ENCODE measurements around the gene DRGX.

DNA sequence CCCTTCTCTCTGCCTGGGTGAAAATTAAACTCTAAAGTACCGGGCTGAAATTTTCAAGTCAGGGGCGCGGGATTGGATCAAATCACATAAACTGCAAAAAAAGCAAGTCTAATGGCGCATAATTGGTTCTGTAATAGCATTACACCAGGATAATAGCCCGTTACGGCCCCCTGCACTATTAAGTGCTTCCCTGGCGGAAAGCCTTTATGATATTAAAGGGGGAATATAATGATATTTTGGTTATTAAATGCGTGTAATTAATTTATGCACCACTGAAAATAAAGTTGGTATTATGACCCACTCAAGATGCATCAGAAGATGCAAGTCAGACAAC lies 744 bp upstream of the DRGX start:
- no peak for TF ChIP-seq SP1 (IDR thresholded peaks at IDR 0.05)
- TF ChIP-seq NFRKB (IDR thresholded peaks at IDR 0.05): no peak
- TF ChIP-seq HDGF (IDR thresholded peaks at IDR 0.05; ENCODE audit: borderline replicate concordance): no peak
- no peak for TF ChIP-seq BHLHE40 (IDR thresholded peaks at IDR 0.05; ENCODE audit: borderline replicate concordance)
- TF ChIP-seq FOXM1 (IDR thresholded peaks at IDR 0.05; ENCODE audit: borderline replicate concordance): no peak
- no peak for TF ChIP-seq FOXA1 (IDR thresholded peaks at IDR 0.05)
- TF ChIP-seq ELF4 (IDR thresholded peaks at IDR 0.05): no peak

Measured in HEK293T (cell line).